ENCODE data around the gene AWAT1.

- TF ChIP-seq CTCF (IDR thresholded peaks at IDR 0.05; ENCODE audit: low read depth, low read length, missing input control) (no peak), TAF1 (conservative IDR thresholded peaks at IDR 0.05) (no peak), REST (IDR thresholded peaks at IDR 0.05) (no peak), GABPA (IDR thresholded peaks at IDR 0.05 in 1 of 2, conservative IDR thresholded peaks at IDR 0.05 in 1 of 2) (no peak), MAX (IDR thresholded peaks at IDR 0.05) (no peak)
Measured at GRCh38 chrX:70201732-70202131, 32.7 kb upstream of the AWAT1 start.

All from liver (tissue), 3 donors.